Brain microvascular endothelial cell (primary cell): Measurements from ENCODE around the gene LMX1B.

Experiments used
- DNase-seq: peaks from one replicate; pipeline ENCODE4 v3.0.0-alpha.2; 2020
- H3K27ac ChIP-seq: fragments of 250-450 bp; sonication (Bioruptor Pico); 2 replicates; pipeline ENCODE4 v1.5.1; 2020; ENCODE audit warnings: mild to moderate bottlenecking, moderate library complexity
- H3K27me3 ChIP-seq: fragments of 250-450 bp; sonication (Bioruptor Pico); replicated peaks from 2 replicates; pipeline ENCODE4 v1.5.1; 2020; ENCODE audit warnings: mild to moderate bottlenecking
- H3K36me3 ChIP-seq: fragments of 250-450 bp; sonication (Bioruptor Pico); replicated peaks from 2 replicates; pipeline ENCODE4 v1.5.1; 2020; ENCODE audit warnings: mild to moderate bottlenecking
- H3K4me3 ChIP-seq: 2 replicates; pipeline ENCODE4 v1.5.1; 2011; ENCODE audit warnings: low read depth, mild to moderate bottlenecking, control low read depth, low read length, moderate library complexity
- in situ Hi-C: cut with HindIII; loops from 2 replicates; pipeline ENCODE4 v1.10.0; 2017; ENCODE audit warnings: low sequenced_read_pairs, low pct_ligation_motif_present
- TF ChIP-seq, protein P1 (sequence below): IDR thresholded peaks from 2 replicates; pipeline ENCODE4 v1.5.1; 2011; ENCODE audit warnings: low read depth, mild to moderate bottlenecking, moderate library complexity, low read length, control low read depth, inconsistent platforms; ENCODE audit errors: missing control alignments

The LMX1B gene

DNA sequence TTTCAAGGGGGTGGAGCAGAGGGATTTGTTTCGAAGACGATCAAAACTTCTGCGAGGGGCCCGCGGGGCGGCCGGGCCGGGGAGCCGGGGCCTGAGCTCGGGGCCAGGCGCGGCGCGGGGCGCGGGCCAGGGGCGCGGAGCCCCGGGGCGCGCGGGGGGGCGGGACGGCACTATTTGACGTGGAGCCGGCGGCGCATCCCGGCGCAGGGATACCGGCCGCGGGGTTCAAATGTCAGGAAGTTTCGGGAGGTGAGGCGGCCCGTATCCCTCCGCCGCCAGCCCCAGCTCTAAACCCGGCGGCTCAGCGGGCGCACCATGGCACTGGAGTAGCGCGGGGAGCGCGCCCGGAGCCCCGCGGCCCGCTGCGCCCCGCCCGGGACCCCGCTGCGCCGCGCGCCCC lies at the start of gene LMX1B:
Gene LMX1B (plus strand): TSS at position 278 of the 400 bp plus-strand sequence. CDS start 522 bp downstream, outside the sequence.
- DNase-seq = no peak
- TF ChIP-seq, protein P1, sequence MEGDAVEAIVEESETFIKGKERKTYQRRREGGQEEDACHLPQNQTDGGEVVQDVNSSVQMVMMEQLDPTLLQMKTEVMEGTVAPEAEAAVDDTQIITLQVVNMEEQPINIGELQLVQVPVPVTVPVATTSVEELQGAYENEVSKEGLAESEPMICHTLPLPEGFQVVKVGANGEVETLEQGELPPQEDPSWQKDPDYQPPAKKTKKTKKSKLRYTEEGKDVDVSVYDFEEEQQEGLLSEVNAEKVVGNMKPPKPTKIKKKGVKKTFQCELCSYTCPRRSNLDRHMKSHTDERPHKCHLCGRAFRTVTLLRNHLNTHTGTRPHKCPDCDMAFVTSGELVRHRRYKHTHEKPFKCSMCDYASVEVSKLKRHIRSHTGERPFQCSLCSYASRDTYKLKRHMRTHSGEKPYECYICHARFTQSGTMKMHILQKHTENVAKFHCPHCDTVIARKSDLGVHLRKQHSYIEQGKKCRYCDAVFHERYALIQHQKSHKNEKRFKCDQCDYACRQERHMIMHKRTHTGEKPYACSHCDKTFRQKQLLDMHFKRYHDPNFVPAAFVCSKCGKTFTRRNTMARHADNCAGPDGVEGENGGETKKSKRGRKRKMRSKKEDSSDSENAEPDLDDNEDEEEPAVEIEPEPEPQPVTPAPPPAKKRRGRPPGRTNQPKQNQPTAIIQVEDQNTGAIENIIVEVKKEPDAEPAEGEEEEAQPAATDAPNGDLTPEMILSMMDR = no peak

DNA sequence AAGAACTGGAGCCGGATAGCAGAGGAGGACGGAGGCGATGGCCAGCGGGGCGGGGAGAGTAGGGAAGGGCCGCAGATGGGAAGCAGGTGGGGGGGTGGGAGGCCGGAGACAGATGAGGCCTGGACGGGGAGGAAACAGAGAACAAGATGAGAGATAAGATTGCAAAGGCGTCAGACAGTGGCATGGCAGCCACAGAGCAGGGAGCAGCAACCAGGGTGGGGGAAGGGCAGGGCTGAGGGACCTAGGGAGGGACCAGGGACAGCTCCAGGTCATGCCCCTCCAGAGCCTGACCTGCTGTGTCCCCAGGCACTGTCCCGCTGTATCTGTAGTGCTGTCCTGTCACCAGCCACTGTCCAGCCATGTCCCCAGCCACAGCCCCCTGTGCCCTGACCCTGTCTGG lies 49.6 kb upstream of the LMX1B start:
- in situ Hi-C loops = no loop called here
- H3K27ac ChIP-seq = no peak overlapping the region
- H3K27me3 ChIP-seq = peaks cover 16% of the 10 kb centered on the region

More for the DNA sequence above, at the start of gene LMX1B:
- no peak within 1 kb of the TSS for H3K27ac ChIP-seq
- H3K27me3 ChIP-seq = peaks cover 85% of the 10 kb centered on the region
- in situ Hi-C loops = no loop called here
- no peaks in the 10 kb centered on the region for H3K36me3 ChIP-seq
- no peak within 1 kb of the TSS for H3K4me3 ChIP-seq

DNA sequence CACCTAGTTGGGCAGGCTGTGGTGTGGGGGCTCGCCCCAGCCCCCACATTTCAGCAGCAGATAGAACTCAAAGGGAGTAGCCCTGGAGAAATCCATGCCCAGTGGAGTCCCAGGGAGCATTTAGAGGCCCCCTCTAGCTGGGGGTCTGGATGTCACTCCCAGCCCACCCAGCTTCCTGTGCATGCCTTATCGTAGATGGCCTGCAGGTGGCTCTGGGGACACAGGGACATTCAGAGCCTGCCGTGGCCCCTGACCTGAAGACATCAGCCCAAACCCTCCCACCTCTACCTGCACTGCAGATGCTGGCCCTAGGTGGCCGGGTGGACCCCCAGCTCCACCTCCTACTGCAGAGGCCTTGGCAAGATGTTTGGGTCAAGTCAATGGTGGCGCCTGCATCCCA lies 49.0 kb upstream of the LMX1B start:
- Histone ChIP-seq H3K27me3 (peaks cover 16% of the 10 kb centered on the region), H3K27ac (no peak overlapping the region), H3K36me3 (no peaks in the 10 kb centered on the region), H3K4me3 (no peak overlapping the region)
- no peak for DNase-seq
- in situ Hi-C loops = no loop called here
- TF ChIP-seq, protein P1 = peak; percentile 36

More for the DNA sequence above, 49.6 kb upstream of the LMX1B start:
- Histone ChIP-seq H3K4me3 (no peak overlapping the region), H3K36me3 (no peaks in the 10 kb centered on the region)
- DNase-seq = no peak
- TF ChIP-seq, protein P1 = no peak

DNA sequence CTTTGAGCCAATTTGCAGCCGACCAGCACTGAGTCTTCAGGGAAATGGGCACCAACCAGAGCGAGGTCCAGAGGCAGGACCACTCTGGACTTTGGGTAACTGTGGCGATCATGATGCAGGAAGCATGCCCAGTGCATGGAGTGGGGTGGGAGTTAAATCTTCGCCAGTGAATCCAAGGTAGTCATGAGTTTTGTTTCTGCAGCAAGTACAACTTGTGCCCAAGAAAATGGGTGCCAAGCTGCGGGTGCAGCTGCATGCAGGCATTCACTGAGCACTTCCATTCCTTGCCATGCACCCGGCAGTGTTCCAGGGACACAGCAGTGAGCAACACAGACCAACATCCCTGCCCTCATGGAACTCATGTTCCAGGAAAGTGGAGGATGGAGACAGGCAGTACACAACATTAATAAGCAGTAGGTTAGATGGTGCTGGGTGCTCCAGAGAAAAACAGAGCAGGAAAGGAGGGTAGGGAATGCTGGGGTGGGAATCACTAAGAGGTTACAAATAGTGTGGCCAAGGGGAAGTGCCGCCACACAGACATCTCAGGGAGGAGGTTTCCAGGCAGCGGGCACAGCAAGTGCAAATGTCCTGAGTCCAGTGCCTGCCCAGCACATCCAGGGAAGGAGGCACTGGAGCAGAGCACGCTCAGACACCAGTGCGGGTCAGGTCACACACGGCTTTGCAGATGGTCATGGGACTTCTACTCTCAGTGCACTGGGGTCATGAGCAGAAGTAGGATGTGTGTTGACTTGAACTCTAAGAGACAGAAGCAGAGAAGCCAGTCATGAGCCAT lies 48.2 kb upstream of the LMX1B start:
- DNase-seq = no peak
- in situ Hi-C loops = no loop called here
- peaks cover 15% of the 10 kb centered on the region for H3K27me3 ChIP-seq

DNA sequence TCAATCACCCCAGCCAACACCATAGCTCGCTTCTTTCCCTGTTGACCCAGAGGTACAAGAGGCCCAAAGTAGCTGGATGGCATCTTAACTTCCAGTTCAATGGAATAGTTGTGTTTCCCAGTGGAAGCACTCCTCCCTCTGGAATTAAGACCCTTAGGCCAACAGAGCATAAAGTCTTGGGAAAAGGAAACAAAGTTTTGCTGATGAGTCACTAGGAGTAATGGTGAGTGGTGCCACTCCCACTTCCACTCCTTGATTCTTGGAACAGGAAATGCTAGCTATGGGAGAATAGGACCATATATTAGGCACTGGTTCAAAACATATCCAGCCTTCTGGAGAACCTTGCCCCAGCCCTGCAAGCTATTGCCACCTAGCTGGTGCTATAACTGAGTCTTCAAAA lies 44.7 kb upstream of the LMX1B start:
- TF ChIP-seq, protein P1 = no peak
- peaks cover 3% of the 10 kb centered on the region for H3K27me3 ChIP-seq
- H3K27ac ChIP-seq = no peak overlapping the region
- no peaks in the 10 kb centered on the region for H3K36me3 ChIP-seq
- no peak for DNase-seq
- no peak overlapping the region for H3K4me3 ChIP-seq
- in situ Hi-C loops = no loop called here

More for the DNA sequence above, 48.2 kb upstream of the LMX1B start:
- Histone ChIP-seq H3K36me3 (no peaks in the 10 kb centered on the region), H3K27ac (no peak overlapping the region), H3K4me3 (no peak overlapping the region)
- TF ChIP-seq, protein P1 = no peak
